ENCODE measurements around the gene ARRDC5. TPM values are rescaled to one million over a fixed set of nuclear protein-coding genes. Genes with fewer than 3 reads are reported as not detected.

The ARRDC5 gene
- total and polyA plus RNA-seq, 2 of the 8 experiments (the other 6 are each of a cell fraction or from before 2014, with no cell fraction given), result not detected

DNA sequence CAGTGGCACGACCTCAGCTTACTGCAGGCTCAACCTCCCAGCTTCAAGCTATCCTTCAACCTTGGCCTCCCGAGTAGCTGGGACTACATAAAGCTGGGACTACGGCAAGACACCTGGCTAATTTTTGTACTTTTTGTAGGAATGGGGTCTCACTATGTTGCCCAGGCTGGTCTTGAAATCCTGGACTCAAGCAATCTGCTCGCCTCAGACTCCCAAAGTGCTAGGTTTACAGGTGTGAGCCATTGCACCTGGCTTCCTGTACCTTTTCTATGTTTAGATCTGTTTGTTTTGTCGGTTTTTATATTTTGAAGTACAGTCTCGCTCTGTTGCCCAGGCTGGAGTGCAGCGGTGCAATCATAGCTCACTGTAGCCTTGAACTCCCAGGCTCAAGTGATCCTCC lies 53.7 kb downstream of the ARRDC5 start (continued):
- TF ChIP-seq CHD7 (IDR thresholded peaks at IDR 0.05; ENCODE audit: insufficient replicate concordance, low read length) (no peak), CBX5 (IDR thresholded peaks at IDR 0.05; ENCODE audit: low read depth, low read length) (no peak), SP1 (IDR thresholded peaks at IDR 0.05; ENCODE audit: low read depth, low read length) (no peak)

All from H1 (cell line).